Stimulated activated CD4-positive, alpha-beta T cell treated with anti-CD3 and anti-CD28 coated beads, Interleukin-12 subunit alpha, Interleukin-12 subunit beta, amount 100 ng/mL, for 4 hours (primary cell): Measurements from ENCODE around the gene EPHA4.
A peak's percentile ranks its signal among the peaks of the same experiment; 100 is the strongest.

Experiments used
- DNase-seq: peaks from one replicate; pipeline ENCODE4 v3.0.0-alpha.2; 2020

EPHA4 gene

DNA sequence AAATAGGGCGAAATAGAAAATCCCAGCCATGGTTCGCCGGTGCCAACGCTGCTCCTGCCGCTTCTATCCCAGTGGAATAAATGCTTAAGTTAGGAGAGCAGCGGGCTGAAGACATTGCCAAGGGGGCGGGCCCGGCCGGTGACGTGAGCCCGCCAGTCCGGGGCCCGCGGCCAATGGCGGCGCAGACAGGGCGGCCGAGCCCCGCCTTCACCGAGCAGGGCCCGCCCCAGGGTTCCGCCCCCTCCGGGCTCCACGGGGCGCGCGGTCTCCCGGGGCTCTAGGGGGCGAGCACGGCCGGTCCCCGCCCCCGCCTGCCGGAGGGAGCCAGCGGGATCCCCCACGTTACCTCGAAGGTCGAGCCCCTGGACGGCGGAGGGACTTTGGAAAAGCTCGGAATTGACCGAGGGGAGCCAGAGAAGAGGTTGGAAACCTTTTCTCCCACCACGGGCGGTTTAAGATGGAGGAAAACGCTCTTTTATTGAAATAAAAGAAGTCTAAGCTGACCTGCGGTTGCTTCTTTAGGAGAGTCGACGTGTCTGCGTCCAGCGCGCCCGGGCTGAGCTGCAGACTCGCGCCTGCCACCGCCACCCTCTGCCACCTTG, at the start of gene EPHA4:
Gene EPHA4 (minus strand): TSS at position 86 of the 602 bp plus-strand sequence. CDS start 56 bp downstream, at position 30.
- peak; percentile 82 for DNase-seq

DNA sequence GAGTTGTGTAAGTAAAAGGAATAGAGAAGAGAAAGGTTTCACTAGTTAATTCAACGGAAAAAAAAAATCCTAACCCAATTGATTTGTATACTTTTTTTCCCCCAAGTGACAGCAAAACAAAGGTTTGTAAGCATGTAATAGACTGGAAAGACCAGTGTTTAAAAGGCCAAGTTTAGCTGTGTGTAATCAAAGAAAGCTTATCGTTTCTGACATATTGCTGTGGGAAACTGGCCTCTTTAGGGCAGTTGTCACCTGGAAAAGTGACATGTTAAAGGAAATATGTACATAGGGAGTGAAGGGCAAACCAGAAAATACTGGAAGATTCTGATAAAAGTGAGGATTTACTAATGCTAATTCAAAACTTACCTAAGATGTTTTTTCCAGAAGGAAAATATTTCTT, 45.9 kb upstream of the EPHA4 start:
- no peak for DNase-seq

DNA sequence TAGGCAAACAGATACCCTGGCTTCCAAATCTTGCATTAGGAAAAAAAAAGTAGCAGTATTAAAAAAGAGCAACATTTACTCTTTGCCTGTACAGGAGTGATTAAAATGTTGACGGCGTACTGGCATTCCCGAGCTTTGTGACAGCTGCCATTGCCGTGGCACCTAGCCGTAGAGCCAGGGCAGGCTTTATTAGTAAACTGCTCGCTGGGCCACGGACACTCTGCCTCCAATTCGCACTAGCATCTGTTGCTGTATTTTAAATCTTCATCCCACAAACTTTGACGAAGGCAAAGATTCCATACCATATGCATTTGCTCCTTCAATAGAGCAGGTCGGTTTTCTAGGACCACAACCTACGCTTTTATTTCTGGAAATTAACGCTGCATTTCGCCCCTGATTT, 44.5 kb upstream of the EPHA4 start:
- DNase-seq = no peak

DNA sequence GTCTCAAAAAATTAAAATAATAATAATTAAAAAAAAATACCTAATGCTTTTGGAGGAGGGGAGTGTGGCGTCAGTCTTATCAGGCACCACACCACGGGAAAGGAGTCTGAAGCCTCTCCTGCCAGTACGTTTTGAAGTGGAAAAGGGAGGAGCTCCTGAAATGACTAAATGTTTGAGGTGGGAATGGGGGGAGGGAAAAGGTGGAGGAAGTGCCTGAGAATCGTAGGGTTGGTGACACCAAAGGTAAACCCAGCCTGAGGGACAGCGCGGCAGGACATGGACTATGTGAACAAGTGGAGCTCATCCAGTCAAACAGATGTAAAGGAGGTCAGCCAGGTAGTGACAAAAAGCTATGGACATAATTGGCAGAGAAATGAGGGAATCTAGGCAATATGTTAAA, 42.2 kb upstream of the EPHA4 start:
- DNase-seq = no peak

DNA sequence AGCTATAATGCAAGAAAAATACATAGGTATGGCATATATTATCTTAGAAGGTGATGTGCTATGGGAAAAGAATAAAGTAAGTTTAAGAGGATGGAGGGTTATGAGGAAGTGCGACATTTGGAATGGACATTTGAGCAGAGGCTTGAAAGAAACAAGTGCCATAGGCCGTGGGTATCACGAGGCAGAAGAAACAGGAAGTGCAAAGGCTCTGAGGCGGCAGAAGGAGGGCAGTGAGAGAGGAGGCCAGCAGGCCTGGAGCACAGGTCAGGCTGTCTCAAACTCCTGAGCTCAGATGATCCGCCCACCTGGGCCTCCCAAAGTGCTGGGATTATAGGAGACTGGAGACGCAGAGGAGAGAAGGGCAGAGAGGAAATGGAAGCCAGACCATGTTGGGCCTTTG, 40.7 kb upstream of the EPHA4 start:
- no peak for DNase-seq

DNA sequence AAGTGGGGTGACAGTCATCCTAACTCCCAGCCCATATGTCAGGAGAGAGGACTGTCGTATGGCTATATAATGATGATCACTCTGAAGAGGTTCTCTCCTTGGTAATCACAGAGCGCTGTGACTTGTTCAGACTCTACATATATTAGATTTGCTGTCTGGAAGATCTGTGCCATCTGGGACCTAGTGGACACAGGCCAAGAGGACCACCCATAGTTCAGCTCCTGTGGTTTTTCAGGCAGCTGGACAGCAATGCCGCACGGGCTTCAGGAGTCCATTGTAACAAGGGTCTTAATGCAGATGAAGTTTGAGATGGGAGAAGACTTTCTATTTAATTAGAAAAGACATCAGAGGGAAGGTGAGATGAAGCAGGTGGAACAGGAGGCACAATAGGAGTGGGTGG, 40.1 kb upstream of the EPHA4 start:
- DNase-seq = no peak

DNA sequence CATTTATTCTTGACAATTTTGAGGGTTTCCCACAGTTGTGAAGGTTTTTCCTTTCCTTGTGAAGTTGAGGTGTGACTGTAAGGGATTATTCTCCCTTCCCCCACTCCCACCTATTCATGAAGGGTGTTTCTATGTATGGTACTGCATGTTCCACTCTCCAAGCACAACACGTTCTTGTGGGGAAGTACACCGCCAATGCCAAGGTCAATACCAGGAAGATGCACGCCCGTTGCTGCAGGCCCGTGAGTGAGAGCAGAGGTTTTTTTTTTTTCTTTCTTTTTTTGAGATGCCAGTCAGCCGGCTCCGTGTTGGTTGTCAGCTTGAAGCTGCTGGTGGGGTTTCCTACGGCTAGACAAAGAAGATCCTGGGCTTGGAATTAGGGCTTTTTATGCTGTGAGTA, 38.6 kb upstream of the EPHA4 start:
- DNase-seq = no peak

DNA sequence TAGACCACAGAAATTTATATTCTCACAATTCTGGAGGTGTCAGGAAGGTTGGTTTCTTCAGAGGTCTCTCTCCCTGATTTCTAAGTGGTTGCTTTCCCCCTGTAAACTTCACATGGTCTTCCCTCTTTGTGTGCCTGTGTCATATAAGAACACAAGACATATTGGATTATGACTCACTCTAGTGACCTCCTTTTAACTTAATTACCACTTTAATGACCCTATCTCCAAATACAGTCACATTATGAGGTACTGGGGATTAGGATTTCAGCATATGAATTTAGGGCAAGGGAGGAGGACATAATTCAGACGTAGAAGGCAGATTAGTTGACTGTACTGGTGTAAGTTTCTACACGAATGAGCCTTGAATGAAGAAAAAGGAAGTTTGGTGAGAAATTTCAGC, 38.2 kb upstream of the EPHA4 start:
- DNase-seq = no peak

DNA sequence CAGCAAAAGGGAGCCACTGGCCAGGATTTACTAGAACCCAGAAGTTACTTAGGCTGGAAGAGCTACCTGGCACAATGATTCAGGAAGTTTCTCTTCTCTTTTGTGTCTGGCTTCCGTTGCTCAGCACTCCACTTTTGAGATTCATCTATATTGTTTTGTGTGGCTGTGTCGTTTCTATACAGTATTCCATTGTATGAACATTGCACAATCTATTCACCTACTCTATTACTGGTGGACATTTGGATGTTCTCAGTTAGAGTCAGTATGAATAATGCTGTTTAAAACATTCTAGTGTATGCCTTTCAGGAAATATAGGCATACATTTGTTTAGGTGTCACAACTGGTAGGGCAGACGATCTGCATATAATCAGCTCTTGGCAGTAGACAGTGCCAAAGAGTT, 36.3 kb upstream of the EPHA4 start:
- DNase-seq = no peak

DNA sequence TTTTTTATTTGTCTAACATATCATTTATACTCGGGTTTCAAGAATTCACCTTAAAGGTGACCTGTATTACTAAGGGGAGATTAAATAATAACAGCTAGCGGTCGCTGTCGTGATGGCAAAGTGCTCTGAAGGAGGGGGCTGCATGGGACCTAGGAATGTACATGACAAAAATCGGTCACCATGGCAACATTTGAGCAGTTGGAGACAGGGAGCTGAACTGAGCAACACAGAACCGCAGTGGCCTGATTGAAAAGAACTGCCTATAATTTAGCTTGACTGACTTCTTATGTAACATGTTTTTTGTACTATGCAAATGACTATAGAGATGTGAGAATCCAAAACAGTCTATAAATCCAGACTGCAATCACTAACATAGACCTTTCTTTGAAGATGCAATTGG, 34.3 kb upstream of the EPHA4 start:
- DNase-seq = no peak

DNA sequence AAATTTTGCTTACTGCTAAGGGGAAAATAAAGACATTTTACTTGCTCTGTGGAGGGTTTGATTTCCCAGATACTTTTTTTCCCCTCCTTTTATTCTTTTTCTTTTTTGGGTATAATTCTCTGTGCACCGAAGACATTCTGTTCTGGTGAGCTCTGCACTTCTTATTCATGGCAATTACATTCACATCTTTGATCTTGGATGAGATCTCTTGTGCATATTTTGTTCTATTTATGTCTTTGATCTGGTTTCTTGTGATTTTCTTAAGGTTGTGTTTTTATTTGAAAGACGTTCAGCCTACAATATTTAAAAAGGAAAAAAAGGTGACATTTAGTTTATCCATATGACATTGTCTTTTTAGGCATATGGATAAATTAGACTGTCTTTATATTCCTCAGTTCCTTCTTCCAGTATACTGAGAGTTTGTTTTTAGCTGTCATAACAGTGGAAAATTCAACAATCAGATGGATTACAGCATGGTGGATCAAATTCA, 33.7 kb upstream of the EPHA4 start:
- no peak for DNase-seq

DNA sequence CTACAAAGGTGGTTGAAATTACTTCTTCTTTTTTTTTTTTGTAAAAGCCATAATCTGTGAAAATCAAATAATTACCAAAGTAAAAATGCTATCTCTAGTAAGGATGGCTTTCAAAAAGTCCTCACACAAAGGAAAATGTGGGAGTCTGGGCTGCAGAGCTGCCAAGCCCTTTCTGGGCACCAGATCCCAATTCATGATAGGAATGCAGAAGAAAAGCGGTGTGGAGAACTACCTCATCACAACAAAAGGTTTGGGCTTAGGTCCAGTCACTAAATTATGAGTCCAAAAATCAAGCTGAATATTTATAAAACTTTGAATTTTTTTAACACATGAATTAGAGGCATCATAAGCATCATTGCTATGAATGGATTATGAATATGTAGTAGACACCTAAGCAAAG, 30.8 kb upstream of the EPHA4 start:
- DNase-seq = no peak

DNA sequence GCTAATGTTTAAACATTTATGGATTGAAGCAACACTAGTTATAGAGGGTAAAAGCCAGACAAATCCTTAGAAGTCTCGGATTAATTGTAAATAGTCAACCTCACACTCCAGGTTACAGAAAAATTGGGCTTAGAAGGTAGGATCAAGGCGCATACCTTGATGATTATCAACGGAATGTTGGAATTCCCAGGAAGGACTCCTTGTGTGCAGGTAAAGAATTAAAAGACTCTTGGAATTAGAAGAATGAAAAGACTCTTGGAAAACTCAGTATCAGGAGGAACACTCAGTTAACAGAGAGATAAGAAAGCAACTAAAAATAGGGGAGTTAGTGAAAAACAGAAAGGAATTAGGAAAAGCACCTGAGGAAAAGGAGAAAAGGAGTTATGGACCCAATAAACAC, 29.3 kb upstream of the EPHA4 start:
- DNase-seq = no peak

DNA sequence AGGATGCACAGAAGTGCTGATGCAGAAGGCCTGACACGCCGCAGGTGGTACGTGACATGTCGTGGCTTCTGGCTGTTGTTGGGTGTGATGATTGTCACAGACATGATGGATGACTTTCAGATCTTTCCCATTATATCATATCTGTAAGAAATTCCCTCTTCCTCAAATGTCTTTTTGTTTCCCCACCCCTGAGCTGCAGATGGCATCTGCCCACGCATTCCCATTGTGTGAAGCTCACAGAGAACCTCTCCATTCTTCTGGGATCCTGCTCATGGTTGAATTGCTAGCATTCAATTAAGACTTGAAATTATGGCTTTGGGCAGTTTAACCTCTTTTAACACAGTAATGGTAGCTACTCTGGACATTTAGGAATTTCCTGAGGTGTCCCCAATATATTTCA, 28.3 kb upstream of the EPHA4 start:
- no peak for DNase-seq

DNA sequence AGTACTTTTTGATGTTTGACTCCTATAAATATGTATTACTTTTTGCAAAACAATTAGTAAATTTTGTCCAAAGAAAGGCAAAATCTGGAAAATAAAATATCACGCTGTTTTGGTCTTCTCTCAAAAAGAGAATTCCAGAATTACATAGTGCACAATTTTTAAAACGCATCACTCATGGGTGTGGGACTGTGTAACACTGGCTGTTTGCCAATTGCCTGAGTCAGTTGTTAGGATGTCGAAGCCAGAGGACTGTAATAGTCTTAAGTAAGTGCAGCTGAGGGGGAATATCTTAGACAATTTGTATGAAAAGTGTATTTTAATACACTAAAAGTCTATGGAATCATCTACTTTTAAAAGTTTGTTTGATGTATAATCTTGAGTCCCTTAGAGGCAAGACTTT, 24.1 kb upstream of the EPHA4 start:
- DNase-seq = no peak

DNA sequence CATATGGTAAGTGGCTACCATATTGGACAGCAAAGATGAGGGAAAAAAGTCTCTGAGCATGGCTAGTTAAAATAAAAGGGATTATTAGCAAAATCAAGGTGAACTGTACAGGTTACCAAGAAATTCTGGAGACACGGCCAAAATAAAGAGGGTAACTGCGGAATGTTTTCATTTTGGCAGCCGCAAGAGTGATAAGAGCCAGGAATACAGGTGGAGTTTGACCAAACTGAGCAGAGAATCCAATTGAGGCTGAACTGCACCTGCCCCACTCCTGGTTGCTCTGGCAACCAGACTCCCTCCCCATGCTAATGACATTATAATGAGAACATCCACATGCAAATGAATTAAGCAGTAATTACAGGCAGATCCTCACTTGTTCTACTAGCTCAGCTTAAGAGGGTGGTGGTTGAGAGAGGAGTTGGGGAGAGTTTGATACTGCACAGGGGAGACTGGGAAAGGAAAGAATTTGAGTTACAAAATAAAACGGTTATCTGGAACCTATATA, 18.8 kb upstream of the EPHA4 start:
- DNase-seq = no peak

DNA sequence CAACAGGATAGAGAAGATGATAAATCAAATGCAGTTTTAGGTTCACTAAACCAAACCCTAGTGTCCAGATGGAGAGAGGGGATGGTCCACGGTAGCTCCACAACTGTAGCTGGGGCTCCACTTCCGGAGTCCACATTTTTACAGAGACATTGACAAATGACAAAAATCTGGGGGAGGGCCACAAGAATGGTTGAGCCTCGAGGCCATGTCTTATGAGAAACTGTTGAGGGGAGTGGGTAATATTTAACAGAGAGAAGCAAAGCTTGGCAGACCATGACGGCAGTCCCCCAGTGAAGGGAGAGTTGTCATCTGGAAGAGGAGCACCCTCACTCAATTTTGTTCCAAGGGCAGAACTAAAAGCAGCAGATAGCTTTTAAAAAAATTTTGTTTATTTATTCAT, 17.6 kb upstream of the EPHA4 start:
- no peak for DNase-seq

DNA sequence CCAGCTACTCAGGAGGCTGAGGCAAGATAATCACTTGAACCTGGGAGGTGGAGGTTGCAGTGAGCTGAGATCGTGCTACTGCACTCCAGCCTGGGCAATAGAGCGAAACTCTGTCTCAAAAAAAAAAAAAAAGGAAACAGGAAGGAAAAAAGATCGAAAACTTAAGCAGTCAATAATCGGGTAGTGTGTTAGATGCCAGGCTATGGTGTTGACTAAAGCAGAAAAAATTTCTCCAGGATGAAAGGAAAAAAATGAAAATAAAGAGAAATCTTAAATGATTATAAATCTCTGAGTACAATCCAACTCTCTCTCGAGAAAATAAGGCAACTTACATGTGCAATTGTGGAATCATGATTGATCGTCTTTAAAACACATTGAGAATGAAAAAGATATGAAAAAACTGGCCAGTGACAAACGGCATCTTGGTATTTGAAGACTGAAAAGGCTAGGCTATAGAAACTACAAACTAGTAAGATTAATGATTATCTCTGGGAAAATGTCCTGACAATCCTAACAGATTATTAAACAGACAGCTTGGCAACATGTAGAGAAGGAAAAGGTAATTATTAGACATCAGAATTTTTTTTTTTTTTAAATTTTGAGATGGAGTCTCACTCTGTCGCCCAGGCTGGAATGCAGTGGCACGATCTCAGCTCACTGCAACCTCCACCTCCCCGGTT, 16.3 kb upstream of the EPHA4 start:
- DNase-seq = no peak

DNA sequence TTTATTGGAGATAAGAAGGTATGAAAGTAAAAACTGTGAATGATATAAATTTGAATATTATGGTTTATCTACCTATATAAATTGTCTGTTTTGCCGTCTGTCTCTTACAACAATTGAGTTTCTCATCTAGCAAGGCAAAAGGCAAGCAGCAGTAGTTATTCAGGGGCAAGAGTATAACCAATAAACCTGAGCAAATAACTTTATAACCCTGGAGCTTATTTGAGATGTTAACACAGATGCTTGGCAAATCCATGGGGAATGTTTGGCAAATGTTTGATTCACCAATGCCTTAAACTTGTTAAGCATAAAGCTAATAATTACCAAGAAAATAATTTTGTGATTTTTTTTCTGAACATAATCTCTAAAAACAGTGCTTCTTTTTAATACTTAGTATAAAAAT, 9.9 kb upstream of the EPHA4 start:
- no peak for DNase-seq

DNA sequence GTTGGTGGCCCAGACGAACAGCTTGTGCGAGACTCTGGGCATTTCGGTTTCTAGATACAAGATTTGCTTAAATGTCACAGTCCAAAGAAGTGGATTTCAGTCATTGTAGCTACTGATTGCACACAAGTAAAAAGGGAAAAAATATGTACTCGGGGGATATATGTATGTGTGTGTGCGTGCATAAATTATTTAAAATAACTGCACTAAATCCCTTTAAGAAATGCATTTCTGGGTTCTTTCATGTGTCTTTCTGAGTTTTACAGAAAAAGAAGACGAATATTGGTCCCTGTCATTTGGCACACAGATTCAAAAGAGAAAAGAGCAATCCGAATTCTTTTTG, 2.1 kb upstream of the EPHA4 start:
- no peak for DNase-seq

DNA sequence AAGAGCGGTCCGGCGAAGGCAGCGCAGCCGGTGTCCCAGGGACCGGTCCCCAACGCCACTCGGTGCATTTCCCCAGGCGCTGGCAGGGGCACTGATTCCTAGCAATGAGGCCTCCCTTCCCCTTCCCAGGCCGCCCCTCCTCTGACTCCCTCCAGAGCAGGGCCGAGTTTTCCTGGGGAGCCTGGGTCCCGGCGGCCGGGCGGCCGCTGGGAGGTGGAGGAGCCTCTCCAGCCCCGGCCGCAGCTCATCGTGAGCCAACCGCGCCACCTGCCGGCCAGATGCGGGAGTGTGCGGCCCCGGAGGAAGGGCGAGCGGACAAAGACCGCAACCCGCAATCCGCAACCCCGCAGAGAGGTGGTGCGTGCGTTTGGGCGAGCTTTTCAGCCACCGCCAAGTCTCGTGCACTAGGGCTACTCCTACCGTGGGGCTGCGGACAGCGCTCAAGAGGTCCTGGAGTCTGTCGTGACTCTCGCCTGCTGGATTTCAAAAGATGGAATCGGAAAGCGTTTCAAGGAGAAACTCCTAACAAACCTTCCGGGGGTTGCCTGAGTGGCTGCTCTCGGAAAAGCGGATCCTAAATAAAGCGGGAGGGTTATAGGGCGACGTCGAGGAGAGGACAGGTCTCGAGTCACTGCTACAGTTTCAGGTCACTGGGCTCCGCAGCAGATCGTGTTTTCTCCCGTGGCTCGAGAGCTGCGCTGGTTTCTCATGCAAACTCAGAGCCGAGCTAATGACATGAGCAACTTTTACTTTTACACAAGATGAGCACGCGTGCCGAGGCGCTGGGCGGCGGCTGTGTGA, 1.5 kb upstream of the EPHA4 start:
- peak; percentile 81 for DNase-seq

DNA sequence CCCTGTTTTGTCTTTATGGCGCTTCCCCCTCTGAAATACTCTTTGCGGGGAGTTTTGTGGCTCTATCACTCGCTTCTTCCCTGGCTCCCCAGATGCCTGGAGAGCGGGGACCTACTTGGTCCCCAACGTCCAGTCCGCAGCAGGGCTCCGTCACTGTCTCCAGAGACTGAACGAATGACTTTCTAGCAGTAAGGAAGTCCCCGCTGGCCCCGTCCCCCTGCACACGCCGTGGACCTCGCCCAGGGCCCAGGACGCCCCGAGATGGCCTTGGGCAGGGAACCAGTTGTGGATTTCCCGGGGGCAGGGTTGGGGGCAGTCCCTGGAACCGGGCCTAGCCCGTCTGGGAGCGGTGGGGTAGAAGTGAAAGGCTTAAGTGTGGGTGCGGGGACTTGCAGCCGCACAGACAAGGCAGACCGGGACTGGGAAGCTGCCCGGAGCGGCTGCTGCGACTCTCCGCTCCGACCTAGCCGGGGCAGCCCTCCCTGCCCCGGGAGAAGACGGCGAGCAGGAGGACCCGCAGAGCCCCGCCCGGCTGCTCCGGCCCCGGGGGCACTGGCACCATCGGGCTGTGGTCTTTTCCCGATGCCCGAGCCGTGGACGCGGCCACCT, 821 bp upstream of the EPHA4 start:
- DNase-seq = peak; percentile 28

DNA sequence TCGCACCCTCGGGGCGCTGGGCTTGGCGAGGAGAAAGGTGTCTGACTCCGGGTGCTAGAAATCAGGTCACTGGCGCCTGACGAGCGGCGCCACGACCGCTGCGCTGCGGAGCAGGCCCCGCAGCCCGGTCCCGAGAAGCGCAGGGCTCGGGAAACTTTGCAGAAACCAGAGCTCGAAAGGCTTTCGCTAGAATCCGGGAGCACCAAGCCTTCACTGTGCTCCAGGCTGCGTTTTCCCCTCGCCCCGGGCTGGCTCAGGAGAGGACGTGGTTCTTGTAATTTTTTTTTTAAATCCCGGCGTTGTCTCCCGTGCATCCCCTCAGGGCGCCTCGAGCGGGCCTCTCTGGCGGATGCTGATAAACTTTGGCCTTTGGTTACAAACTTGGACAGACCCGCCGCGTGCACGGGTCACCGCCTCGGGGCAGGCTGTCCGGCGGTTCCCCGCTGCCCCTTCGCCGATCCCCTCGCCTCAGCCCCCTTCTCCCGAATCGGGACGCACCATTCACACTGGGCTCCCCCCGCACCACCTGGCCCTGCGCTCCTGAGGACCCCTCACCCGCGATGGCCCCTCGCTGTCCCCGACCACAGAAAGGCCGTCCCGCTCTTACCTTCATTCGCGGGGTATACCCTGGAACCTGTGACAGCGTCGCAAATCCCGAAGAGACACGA, 419 bp downstream of the EPHA4 start:
- DNase-seq = peak; percentile 11
